HUDEP-2 (cell line): ENCODE results near the gene CERS4.
"Not testable (repeated sequence)": the region's sequence is repeated elsewhere in the genome, so short reads cannot be mapped to it uniquely, and the experiment has no call there.

Experiments
- DNase-seq, 76 experiments: peaks; one replicate each; lab custom pipeline; 2025; ENCODE audit not compliant: unreplicated experiment in 76 of 76; lab: John Stamatoyannopoulos, UW

Gene CERS4, protein sequence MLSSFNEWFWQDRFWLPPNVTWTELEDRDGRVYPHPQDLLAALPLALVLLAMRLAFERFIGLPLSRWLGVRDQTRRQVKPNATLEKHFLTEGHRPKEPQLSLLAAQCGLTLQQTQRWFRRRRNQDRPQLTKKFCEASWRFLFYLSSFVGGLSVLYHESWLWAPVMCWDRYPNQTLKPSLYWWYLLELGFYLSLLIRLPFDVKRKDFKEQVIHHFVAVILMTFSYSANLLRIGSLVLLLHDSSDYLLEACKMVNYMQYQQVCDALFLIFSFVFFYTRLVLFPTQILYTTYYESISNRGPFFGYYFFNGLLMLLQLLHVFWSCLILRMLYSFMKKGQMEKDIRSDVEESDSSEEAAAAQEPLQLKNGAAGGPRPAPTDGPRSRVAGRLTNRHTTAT

DNA sequence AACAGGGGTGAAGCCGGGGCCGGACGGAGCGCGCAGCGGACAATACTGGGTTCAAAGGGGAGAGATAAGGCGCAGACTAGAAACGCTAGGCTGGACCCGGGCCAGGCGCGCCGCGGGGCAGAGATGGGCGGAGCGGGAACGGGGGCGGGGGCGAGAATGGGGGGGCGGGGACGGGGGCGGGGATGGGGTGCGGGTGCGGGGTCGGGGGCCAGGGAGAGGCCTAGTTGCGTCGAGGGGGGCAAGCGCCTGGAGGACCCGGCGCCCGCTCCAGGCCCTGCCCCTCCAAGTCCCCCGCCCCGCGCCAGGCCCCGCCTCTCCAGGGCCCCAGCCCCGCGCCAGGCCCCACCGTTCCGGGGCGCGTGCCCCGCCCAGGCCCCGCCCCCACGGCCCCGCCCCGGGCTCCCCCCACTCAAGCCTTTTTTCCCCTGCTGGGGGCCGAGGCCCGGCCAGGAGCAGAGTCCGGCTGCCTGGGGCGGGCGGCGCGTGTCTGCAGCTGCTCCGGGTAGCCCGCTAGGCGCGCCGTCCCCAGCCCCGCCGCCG is at the start of gene CERS4:
Gene CERS4 (plus strand): TSS at position 449 of the 540 bp plus-strand sequence. CDS start 41,707 bp downstream, outside the sequence.
- DNase-seq, result peak in 68 of 76 experiments; percentile 18 to 91 (median 66)

DNA sequence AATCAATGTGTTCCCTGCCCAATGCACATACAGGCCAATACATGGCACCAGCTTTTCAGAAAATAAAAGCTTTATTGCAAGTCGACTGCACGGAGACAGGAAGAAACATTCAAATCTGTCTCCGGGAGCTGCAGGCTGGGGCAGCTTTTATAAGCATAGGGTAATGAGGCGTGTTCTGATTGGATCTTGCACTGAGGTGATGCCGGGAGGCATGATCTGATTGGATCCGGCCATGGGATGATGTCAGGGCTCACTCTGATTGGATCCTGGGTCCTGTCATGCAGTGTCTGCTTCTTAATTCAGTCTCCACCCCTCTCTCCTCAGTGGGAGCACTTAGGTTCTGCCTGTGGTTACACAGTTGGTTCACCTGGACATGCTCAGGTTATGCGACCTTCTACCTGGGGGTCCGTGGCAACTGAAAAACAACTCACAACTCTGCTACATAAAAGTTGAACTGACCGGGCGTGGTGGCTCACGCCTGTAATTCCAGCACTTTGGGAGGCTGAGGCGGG is 48.0 kb upstream of the CERS4 start:
- DNase-seq, result peak in 8 of 76 experiments; percentile 7 to 21 (median 10)

DNA sequence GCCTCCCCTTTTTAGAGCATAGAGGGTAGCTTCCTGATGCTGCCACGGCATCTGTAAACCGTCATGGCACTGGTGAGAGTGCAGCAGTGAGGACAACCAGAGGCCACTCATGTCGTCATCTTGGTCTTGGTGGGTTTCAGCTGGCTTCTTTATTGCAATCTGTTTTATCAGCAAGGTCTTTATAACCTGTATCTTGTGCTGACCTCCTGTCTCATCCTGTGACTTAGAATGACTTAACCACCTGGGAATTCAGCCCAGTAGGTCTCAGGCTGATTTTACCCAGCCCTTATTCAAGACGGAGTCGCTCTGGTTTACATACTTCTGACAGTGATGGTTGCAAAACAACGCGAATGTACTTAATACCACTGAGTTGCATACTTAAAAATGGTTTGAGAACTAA is 45.4 kb upstream of the CERS4 start:
- DNase-seq, result no peak

DNA sequence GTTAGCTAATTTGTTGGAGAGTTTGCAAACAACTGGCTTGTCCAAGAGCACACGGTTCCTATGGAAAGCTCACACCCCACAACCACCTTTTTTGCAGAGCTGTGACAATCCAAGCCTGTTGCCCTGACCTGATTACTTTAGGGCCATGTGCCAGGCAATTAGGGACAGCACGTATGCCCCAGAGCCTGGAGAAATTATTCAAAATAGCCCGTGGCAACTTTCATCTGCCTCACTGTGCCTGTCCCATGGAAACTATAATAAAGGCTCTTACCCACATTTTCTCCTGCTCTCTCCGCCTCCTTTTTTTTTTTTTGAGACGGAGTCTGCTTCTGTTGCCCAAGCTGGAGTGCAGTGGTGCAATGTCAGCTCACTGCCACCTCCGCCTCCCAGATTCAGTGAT is 41.2 kb upstream of the CERS4 start:
- no peak for DNase-seq

DNA sequence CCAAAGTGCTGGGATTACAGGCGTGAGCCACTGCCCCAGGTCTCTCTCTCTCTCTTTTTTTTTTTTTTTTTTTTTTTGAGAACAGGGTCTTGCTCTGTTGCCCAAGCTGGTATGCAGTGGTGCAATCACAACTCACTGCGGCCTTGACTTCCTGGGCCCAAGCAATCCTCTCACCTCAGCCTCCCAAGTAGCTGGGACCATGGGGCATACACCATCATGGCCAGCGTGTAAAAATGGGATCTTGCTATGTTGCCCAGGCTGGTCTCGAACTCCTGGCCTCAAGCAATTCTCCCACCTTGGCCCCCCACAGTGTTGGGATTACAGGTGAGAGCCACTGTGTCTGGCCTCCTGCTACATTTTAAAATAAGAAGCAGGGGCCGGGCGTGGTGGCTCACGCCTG is 40.6 kb upstream of the CERS4 start:
- no peak for DNase-seq

DNA sequence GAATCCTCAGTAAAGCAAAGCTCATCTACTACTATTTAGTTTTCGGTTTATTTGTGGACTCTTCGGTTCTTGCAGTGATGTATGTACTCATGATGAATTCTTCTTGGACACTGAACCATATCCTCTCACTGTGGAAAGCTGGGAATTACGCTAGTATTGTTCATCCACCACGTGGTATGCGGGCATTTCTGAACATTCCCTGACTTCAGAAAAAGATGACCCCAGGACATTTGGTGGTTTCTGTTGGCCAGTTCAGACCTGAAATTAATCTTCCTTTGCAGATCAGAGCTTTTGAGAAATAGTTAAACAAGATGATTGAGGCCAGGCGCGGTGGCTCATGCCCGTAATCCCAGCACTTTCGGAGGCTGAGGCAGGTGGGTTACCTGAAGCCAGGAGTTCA is 34.5 kb upstream of the CERS4 start:
- no peak for DNase-seq

DNA sequence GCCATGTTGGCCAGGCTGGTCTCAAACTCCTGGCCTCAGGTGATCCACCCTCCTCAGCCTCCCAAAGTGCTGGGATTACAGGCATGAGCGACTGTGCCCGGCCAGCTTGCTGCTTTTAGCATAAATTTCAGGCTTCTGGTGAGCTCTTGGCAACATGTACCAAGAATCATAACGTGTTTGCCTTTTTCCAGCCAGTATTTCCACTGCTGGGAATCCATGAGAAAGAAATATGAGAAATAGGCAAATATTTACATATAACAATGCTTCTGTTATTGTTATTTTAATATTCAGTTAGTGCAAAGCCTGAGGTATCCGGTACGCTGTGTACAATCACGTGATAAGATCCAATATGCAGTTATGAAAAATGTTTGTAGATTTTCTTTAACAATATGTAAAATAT is 29.2 kb upstream of the CERS4 start:
- no peak for DNase-seq

DNA sequence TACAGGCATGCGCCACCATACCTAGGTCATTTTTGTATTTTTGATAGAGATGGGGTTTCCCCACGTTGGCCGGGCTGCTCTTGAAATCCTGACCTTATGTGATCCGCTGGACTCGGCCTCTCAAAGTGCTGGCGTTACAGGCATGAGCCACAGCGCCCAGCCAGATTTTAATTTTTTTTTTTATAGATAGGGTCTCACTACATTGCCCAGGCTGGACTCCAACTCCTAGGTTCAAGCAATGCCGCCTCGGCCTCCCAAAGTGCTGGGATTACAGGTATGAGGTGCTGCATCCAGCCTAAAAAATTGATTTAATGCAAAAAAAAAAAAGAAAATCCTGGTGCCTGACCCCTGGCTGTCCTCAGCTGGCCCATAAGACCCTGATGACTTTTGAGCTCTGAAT is 24.9 kb upstream of the CERS4 start:
- DNase-seq, result no peak

DNA sequence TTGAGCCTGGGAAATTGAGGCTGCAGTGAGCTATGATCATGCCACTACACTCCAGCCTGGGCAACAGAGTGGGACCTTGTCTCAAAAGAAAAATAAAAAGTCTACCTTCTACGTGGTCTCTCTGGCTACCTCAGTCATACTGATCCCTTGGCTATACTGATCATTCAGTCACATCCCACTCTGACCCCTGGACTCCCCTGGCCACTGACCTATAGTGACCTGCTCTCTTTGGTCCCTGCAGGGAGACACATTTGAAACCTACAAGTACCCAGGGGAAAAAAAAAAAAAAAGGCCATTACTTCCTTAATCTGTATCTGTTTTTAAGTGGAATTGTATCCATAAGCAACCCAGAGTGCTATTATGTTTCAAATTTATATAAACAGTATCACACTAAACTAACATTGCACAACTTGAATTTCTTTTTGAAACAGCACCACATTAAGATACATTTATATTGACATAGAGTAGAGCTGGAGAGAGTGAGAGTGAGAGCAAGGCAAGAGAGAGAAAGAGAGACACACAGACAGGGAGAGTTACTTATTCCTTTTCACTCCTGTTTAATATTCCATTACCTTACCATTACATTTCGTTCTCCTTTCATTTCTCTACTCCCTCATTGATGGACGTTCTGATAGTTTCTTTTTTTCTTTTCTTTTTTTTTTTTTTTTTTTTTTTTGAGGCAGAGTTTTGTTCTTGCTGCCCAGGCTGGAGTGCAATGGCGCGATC is 23.7 kb upstream of the CERS4 start:
- DNase-seq, result no peak

DNA sequence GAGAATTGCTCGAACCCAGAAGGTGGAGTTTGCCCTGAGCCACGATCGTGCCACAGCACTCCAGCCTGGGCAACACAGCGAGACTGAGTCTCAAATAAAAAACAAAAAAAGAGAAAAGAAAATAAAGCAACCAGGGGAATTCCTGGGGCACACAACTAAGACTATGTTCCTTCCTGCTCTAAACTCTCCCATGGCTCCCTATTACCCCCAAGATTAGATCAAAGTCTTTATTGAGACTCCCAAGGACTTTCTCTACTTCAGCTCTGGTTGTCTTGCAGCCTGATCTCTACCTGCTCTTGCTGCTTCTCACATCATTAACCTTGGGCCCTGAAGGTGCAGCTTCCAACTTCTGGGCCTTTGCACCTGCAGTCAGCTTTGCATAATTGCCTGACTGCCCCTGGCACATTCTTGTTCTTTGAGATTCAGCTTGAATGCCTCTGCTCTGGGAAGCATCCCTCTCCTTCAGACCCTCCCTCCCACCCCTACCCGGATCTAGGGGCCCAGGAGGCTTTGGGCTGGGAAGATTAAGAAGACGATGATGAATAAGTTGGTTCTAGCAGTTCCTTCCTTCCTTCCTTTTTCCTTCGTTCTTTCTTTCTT is 16.8 kb upstream of the CERS4 start:
- no peak for DNase-seq

DNA sequence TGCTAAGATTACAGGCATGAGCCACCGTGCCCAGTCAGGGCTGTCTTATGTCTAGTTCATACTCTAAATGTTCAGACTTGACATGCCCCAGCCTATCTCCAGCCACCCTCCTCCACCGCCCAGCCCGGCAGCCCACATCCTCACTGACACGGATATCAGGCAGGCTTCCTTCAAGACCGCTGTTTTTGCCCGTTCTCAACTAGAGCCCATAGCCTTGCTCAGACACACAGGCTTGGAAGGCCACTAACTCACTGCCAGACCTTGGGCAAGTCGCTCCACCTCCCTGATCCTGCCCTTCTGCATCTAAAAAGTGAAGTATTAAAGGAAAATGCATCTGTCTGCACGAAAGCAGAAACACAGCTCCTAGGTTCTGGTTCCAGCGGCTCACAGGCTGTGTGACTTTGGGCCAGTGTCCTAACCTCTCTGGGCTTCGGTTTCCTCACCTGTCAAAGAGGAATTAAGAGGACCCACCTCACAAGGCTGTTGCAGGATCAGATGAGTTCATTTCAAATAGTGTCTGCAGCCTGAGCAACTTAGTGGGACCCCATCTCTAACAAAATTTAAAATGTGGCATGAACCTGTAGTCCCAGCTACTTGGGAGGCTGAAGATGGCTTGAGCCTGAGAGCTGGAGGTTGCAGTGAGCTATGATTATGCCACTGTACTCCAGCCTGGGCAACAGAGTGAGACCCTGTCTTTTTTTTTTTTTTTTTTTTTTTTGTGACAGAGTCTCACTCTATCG is 14.5 kb upstream of the CERS4 start:
- DNase-seq, result no peak

DNA sequence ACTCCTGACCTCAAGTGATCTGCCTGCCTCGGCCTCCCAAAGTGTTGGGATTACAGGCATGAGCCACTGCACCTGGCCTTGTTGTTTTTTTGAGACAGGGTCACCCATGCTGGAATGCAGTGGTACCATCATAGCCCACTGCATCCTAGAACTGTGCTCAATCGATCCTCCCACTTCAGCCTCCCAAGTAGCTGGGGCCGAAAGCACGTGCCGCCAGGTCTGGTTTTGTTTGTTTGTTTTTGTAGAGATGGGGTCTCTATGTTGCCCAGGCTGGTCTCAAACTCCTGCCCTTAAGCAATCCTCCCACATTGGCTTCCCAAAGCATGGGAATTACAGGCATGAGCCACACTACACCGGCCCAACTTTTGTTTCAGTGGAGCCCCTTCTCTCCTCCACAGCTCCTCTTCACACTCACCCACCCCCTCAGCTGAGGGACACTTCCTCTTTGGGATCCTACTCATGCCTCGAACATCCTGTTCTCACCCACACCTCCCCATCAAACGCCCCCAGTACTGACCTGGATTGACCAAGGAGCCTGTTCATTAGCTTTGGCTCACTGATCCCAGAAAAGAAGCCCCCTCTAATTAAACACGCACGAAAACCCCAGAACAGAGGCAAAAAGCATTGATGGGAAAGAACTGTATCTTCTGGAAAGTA is 12.8 kb upstream of the CERS4 start:
- no peak for DNase-seq

DNA sequence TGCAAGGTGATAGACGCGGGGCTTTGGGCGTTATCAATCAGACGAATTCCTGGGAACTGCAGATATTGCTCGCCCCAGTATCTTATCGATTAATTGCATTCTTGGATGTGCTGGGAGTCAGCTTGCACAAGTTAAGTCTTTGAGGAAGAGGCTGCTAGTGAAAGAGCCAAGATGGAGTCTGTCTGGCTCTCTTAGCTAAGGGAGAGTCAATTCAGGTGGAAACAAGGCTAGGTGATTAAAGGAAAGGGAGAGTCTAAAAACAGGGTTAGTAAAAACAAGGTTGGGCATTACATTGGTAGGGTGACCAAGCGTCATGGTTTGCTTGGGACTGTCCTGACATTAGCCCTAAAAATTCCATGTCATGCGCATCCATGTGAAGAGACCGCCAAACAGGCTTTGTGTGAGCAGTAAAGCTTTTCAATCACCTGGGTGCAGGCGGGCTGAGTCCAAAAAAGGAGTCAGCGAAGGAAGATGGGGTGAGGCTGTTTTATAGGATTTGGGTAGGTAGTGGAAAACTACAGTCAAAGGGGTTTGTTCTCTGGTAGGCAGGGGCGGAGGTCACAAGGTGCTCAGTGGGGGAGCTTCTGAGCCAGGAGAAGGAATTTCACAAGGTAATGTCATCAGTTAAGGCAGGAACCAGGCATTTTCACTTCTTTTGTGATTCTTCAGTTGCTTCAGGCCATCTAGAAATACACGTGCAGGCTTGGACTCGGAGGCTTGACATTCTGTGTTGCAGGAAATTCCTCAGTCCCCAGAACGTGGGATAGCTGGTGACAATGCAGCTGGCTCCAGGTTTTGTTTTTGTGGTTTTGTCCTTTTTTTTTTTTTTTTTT is 5.7 kb upstream of the CERS4 start:
- not testable (repeated sequence) for DNase-seq

DNA sequence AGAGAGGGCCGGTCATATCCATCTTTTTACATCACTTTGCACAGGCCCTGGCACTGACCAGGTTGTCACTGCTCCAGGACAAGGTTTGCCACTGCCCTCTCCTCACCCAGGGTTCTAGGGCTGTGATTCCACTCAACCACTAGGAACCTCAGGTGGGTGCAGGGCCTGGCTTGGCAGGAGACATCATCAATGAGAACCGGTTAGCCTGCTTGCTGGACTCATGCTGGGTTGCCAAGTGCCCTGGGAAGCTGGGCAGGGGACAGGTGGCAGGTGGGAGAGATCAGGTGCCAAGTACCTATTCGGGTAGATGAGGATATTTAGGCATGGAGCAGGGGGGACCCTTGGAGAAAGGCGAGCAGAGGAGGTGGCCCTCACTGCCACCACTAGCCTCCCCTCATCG is 4.2 kb upstream of the CERS4 start:
- DNase-seq, result no peak

DNA sequence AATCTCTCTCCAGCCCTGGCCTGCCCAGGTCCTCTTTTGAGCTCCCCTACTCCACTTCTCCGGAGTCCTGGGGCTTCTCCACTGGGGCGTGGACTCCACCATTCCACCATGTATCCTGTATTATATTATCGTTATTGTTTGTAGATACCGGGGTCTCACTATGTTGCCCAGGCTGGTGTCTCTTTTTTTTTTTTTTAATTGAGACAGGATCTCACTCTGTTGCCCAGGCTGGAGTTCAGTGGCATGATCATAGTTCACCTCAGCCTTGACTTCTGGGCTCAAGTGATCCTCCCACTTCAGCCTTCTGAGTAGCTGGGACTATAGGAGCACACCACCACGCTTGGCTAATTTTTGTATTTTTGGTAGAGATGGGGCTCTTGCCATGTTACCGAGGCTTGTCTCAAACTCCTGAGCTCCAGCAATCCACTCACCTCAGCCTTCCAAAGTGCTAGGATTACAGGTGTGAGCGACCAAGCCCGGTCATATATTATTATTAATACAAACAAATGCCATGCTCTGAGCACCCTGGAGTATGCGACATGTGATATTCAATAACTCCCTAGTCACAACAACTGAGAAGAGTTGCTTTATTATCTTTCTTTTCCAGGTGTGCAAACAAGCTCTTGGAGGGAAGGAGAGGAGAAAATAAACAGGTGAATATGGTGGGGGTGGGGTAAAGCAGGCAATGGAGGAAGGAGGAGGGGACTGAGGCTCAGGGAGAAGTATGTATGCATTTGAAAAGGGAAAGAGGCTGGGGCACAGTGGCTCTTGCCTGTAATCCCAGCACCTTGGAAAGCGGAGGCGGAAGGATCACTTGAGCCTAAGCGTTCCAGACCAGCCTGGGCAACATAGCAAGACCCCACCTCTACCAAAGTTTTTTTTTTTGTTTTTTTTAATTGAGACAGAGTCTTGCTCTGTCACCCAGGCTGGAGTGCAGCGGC is 2.8 kb upstream of the CERS4 start:
- DNase-seq, result no peak

DNA sequence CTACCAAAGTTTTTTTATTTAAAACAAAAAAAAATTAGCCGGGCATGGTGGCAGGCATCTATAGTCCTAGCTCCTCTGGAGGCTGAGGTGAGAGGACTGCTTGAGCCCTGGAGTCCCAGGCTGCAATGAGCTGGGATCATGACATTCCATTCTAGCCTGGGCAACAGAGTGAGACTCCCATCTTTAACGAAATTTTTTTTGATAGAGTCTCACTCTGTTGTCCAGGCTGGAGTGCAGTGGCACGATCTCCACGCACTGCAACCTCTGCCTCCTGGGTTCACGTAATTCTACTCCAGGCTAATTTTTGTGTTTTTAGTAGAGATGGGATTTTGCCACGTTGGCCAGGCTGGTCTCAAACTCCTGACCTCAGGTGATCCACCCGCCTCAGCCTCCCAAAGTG is 1.8 kb upstream of the CERS4 start:
- not testable (repeated sequence) for DNase-seq

DNA sequence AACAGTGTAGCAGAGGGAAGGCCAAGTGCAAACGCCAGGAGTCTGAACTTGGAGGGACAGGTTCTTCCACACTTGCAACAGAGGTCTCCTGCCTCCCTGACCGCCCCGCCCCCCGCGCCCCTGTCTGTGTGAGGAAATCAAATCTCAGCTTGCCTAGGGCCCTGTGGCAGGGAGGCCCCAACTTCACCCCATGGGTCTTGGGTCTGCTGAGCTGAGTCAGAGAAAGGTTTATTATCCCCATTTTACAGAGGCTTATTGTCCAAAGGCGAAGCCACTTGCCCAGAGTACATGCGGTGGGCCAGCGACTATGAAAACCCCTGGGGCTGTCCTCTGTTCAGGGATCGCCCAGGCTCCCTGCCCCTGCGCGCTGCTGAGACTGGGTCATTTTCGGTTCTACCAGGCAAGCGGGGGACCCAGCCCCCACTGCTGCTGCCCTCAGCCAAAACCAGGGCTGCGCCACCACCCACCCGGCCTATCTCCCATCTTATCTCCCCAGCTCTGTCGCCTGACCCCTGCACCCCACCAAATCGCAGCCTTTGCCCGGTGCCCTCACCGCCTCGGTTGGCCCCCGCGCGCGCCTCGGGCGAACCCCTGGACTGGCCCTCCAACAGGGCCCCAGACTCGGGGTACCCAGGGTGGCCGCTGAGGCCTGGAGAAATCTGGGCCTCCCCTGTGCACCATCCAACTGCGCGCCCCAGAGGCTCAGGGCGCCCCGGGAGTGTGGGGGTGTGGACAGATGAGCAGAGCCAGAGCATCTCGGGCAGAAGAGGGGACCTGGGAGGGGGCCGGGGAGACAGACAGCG is 850 bp upstream of the CERS4 start:
- peak in 30 of 76 experiments; percentile 11 to 58 (median 38) for DNase-seq
